ENCODE results near the gene INHBC.

The INHBC gene

GRCh38 chr12:57497223-57498131, 62.9 kb downstream of the INHBC start:
- no peak for TF ChIP-seq CTCF (IDR thresholded peaks at IDR 0.05; ENCODE audit: insufficient read depth, missing control alignments)
- FAIRE-seq (no peak), DNase-seq (ENCODE audit: insufficient read length, low spot score) (no peak)

- FAIRE-seq = no peak
- TF ChIP-seq CTCF (IDR thresholded peaks at IDR 0.05; ENCODE audit: insufficient read depth, missing control alignments) = no peak
- no peak for DNase-seq (ENCODE audit: insufficient read length, low spot score)
These were observed 63.5 kb downstream of the INHBC start for GRCh38 chr12:57498132-57498502.

GRCh38 chr12:57498571-57498970, 64.0 kb downstream of the INHBC start:
- no peak for TF ChIP-seq CTCF (IDR thresholded peaks at IDR 0.05; ENCODE audit: insufficient read depth, missing control alignments)
- FAIRE-seq (no peak), DNase-seq (ENCODE audit: insufficient read length, low spot score) (no peak)

- no peak for DNase-seq (ENCODE audit: insufficient read length, low spot score)
- TF ChIP-seq CTCF (IDR thresholded peaks at IDR 0.05; ENCODE audit: insufficient read depth, missing control alignments) = no peak
- FAIRE-seq = no peak
These were observed 65.6 kb downstream of the INHBC start for GRCh38 chr12:57500213-57500612.

Measured in D721Med (cell line).